Measurements from ENCODE around the gene HHIPL1. TPM values are rescaled to one million over a fixed set of nuclear protein-coding genes. Genes with fewer than 3 reads are reported as not detected.

Gene HHIPL1
- total RNA-seq, 1 donor from 2014 or later, result 0.32 TPM

GRCh38 chr14:99611646-99612045 is 33.3 kb upstream of the HHIPL1 start:
- H4K20me1 ChIP-seq (ENCODE audit: low read depth), result no peaks in the 10 kb centered on the region
- no peak for DNase-seq (ENCODE audit: low spot score)
- Mint-ChIP-seq H3K4me1 (peaks cover 38% of the 10 kb centered on the region), H3K27ac (no peak overlapping the region), H3K9me3 (no peaks in the 10 kb centered on the region), H3K4me3 (no peak overlapping the region), H3K36me3 (no peaks in the 10 kb centered on the region), H3K27me3 (ENCODE audit: insufficient read depth, low read depth) (no peaks in the 10 kb centered on the region)
- no peaks in the 10 kb centered on the region for H3K79me2 ChIP-seq (ENCODE audit: low read depth)
- H2AFZ ChIP-seq (replicated peaks), result no peak overlapping the region
- H3K36me3 ChIP-seq, result no peaks in the 10 kb centered on the region
- H3K4me2 ChIP-seq, result no peak overlapping the region
- no peak for TF ChIP-seq CTCF (IDR thresholded peaks at IDR 0.05)
- no peak for TF ChIP-seq EZH2 (IDR thresholded peaks at IDR 0.05)
- TF ChIP-seq EZH2phosphoT487 (IDR thresholded peaks at IDR 0.05), result no peak
- no peak overlapping the region for H3K9ac ChIP-seq
- H3F3A ChIP-seq (ENCODE audit: low read depth), result peaks cover 10% of the 10 kb centered on the region
- H3K9me3 ChIP-seq (ENCODE audit: low read depth), result no peaks in the 10 kb centered on the region
- H3K4me1 ChIP-seq, result peaks cover 19% of the 10 kb centered on the region
- H3K27me3 ChIP-seq, result no peaks in the 10 kb centered on the region
- H3K4me3 ChIP-seq, result no peak overlapping the region
- no peak overlapping the region for H3K27ac ChIP-seq

GRCh38 chr14:99612071-99612737 is 32.7 kb upstream of the HHIPL1 start:
- Histone ChIP-seq H3K4me2 (no peak overlapping the region), H3K27ac (no peak overlapping the region), H3K4me3 (no peak overlapping the region), H3K27me3 (no peaks in the 10 kb centered on the region), H2AFZ (replicated peaks) (no peak overlapping the region), H3K9ac (no peak overlapping the region), H3F3A (ENCODE audit: low read depth) (peaks cover 7% of the 10 kb centered on the region), H3K4me1 (peaks cover 14% of the 10 kb centered on the region), H3K79me2 (ENCODE audit: low read depth) (no peaks in the 10 kb centered on the region), H4K20me1 (ENCODE audit: low read depth) (no peaks in the 10 kb centered on the region), H3K9me3 (ENCODE audit: low read depth) (no peaks in the 10 kb centered on the region), H3K36me3 (no peaks in the 10 kb centered on the region)
- DNase-seq (ENCODE audit: low spot score), result no peak
- no peak overlapping the region for H3K27ac Mint-ChIP-seq
- H3K4me1 Mint-ChIP-seq, result peaks cover 39% of the 10 kb centered on the region
- TF ChIP-seq EZH2 (IDR thresholded peaks at IDR 0.05), result no peak
- TF ChIP-seq CTCF (IDR thresholded peaks at IDR 0.05), result no peak
- TF ChIP-seq EZH2phosphoT487 (IDR thresholded peaks at IDR 0.05), result no peak
- no peaks in the 10 kb centered on the region for H3K9me3 Mint-ChIP-seq
- no peaks in the 10 kb centered on the region for H3K36me3 Mint-ChIP-seq
- no peak overlapping the region for H3K4me3 Mint-ChIP-seq
- no peaks in the 10 kb centered on the region for H3K27me3 Mint-ChIP-seq (ENCODE audit: insufficient read depth, low read depth)

- Histone ChIP-seq H3K4me1 (peaks cover 12% of the 10 kb centered on the region), H3K4me3 (no peak overlapping the region), H3K79me2 (ENCODE audit: low read depth) (no peaks in the 10 kb centered on the region), H2AFZ (replicated peaks) (no peak overlapping the region), H3K4me2 (no peak overlapping the region), H3K9ac (no peak overlapping the region), H4K20me1 (ENCODE audit: low read depth) (no peaks in the 10 kb centered on the region), H3K27me3 (no peaks in the 10 kb centered on the region), H3F3A (ENCODE audit: low read depth) (peaks cover under 1% of the 10 kb centered on the region), H3K9me3 (ENCODE audit: low read depth) (no peaks in the 10 kb centered on the region), H3K36me3 (no peaks in the 10 kb centered on the region), H3K27ac (no peak overlapping the region)
- H3K4me1 Mint-ChIP-seq, result peaks cover 35% of the 10 kb centered on the region
- peak overlapping the region; percentile 94 for H3K27ac Mint-ChIP-seq
- no peaks in the 10 kb centered on the region for H3K36me3 Mint-ChIP-seq
- H3K9me3 Mint-ChIP-seq, result no peaks in the 10 kb centered on the region
- DNase-seq (ENCODE audit: low spot score), result no peak
- no peaks in the 10 kb centered on the region for H3K27me3 Mint-ChIP-seq (ENCODE audit: insufficient read depth, low read depth)
- TF ChIP-seq EZH2phosphoT487 (IDR thresholded peaks at IDR 0.05) (no peak), EZH2 (IDR thresholded peaks at IDR 0.05) (no peak), CTCF (IDR thresholded peaks at IDR 0.05) (no peak)
- H3K4me3 Mint-ChIP-seq, result no peak overlapping the region
These were observed 32.1 kb upstream of the HHIPL1 start for GRCh38 chr14:99612738-99613330.
